IPS DF 6.9 (cell line): ENCODE results near the gene VPS13A.
A peak's percentile ranks its signal among the peaks of the same experiment; 100 is the strongest.

Experiments used
- DNase-seq: peaks from one replicate; pipeline ENCODE4 v3.0.0-alpha.2; 2013; ENCODE audit warnings: low read depth, low spot score
- H3K27ac ChIP-seq: one replicate; pipeline ENCODE4 v1.5.1; 2013; ENCODE audit warnings: low read length, control low read depth
- H3K27me3 ChIP-seq: 2 replicates; pipeline ENCODE4 v1.6.1; 2013; ENCODE audit warnings: mild to moderate bottlenecking, low read length; ENCODE audit not compliant: control insufficient read depth, insufficient read depth
- H3K36me3 ChIP-seq: 2 replicates; pipeline ENCODE4 v1.6.1; 2013; ENCODE audit warnings: low read length; ENCODE audit not compliant: control insufficient read depth, insufficient read depth
- H3K4me1 ChIP-seq: 2 replicates; pipeline ENCODE4 v1.6.1; 2013; ENCODE audit warnings: low read length; ENCODE audit not compliant: control insufficient read depth, insufficient read depth
- H3K4me3 ChIP-seq: 2 replicates; pipeline ENCODE4 v1.5.1; 2013; ENCODE audit warnings: mild to moderate bottlenecking, low read length
- H3K9me3 ChIP-seq: 2 replicates; pipeline ENCODE4 v1.6.1; 2013; ENCODE audit warnings: low read length, inconsistent platforms; ENCODE audit not compliant: control insufficient read depth, insufficient read depth
- WGBS: extraction: QIAGEN DNeasy Blood & Tissue Kit; methylation state at CpG from one replicate; pipeline ENCODE4 v1.1.7; 2013; ENCODE audit warnings: mixed read lengths, missing lambda C conversion rate; ENCODE audit not compliant: insufficient read length, insufficient coverage; 5-methylcytosine and 5-hydroxymethylcytosine counted together

Gene VPS13A

GRCh38 chr9:77453825-77454647 lies 276.7 kb downstream of the VPS13A start:
- no peaks in the 10 kb centered on the region for H3K36me3 ChIP-seq
- no peaks in the 10 kb centered on the region for H3K27me3 ChIP-seq
- DNase-seq = no peak
- H3K4me1 ChIP-seq = no peaks in the 10 kb centered on the region
- no peak overlapping the region for H3K27ac ChIP-seq
- no CpG with 5 or more reads among the region's 14 CpGs for WGBS
- H3K4me3 ChIP-seq = no peak overlapping the region
- no peaks in the 10 kb centered on the region for H3K9me3 ChIP-seq

GRCh38 chr9:77454663-77455062 lies 277.3 kb downstream of the VPS13A start:
- no peak for DNase-seq
- no CpG with 5 or more reads among the region's 3 CpGs for WGBS
- Histone ChIP-seq H3K4me1 (no peaks in the 10 kb centered on the region), H3K9me3 (no peaks in the 10 kb centered on the region), H3K36me3 (no peaks in the 10 kb centered on the region), H3K4me3 (no peak overlapping the region), H3K27ac (no peak overlapping the region), H3K27me3 (no peaks in the 10 kb centered on the region)

DNA sequence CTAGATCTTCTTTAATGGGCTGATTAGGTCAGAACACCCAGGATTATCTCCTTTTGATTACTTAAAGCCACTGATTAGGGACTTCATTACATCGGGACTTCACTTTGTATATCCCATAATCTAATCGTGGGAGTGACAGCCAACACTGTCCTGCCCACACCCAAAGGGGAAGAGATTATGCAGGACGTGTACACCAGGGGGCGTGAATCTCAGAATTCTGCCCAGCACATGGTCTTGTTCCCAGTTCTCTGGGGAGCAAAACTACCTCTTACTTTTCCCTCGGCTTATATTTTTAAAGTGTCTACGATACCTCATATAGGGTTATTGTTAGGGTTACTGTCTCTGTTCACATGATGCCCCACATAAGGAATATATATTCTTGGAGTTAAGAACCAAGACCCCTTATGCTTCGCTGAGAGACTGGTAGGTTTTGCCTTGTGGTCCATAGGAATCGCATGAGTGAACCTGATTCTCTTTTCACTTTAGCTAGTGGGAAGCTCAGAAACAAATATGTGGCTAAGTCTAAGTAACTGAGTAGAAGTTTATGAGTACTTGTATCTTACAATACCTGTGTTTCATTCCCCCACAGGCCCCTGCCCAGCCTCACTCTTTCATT lies 278.1 kb downstream of the VPS13A start:
- H3K27ac ChIP-seq = no peak overlapping the region
- H3K27me3 ChIP-seq = no peaks in the 10 kb centered on the region
- H3K9me3 ChIP-seq = no peaks in the 10 kb centered on the region
- no CpG with 5 or more reads among the region's 8 CpGs for WGBS
- DNase-seq = peak; percentile 31
- no peaks in the 10 kb centered on the region for H3K36me3 ChIP-seq
- H3K4me3 ChIP-seq = no peak overlapping the region
- no peaks in the 10 kb centered on the region for H3K4me1 ChIP-seq

DNA sequence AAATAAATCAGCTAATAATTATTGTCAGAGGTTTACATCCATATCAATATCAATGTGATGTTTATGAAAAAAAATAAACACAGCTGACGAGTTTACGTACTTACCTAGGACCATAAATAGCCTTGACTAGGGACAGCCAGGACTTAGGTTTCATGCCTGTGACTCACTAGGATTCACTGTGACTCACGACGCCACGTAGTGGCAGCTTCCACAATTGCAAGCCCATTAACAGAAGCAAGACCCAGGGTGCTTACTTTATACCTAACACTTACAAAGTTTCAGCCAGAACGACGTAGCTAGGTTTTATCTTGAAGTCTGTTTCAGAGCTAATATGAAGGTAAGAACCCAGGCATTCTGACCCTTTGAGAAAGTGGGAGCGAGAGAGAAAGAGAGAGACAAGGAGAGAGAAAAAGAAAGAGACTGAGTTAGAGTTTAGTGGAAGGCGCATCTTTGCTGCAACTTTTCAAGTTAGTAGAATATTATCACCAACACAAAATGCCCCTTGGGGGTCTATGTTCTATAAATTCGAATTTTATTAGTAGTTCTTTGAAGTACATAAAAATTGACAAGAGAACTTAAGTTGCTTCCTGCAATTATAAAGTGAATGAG lies 279.6 kb downstream of the VPS13A start:
- H3K4me3 ChIP-seq = no peak overlapping the region
- no peaks in the 10 kb centered on the region for H3K36me3 ChIP-seq
- WGBS = no CpG with 5 or more reads among the region's 10 CpGs
- peak; percentile 85 for DNase-seq
- no peaks in the 10 kb centered on the region for H3K9me3 ChIP-seq
- H3K4me1 ChIP-seq = no peaks in the 10 kb centered on the region
- H3K27ac ChIP-seq = no peak overlapping the region
- no peaks in the 10 kb centered on the region for H3K27me3 ChIP-seq

GRCh38 chr9:77457916-77458592 lies 280.7 kb downstream of the VPS13A start:
- H3K27me3 ChIP-seq = no peaks in the 10 kb centered on the region
- WGBS = no CpG with 5 or more reads among the region's 15 CpGs
- H3K36me3 ChIP-seq = no peaks in the 10 kb centered on the region
- peak; percentile 74 for DNase-seq
- H3K27ac ChIP-seq = no peak overlapping the region
- no peaks in the 10 kb centered on the region for H3K9me3 ChIP-seq
- no peaks in the 10 kb centered on the region for H3K4me1 ChIP-seq
- no peak overlapping the region for H3K4me3 ChIP-seq

DNA sequence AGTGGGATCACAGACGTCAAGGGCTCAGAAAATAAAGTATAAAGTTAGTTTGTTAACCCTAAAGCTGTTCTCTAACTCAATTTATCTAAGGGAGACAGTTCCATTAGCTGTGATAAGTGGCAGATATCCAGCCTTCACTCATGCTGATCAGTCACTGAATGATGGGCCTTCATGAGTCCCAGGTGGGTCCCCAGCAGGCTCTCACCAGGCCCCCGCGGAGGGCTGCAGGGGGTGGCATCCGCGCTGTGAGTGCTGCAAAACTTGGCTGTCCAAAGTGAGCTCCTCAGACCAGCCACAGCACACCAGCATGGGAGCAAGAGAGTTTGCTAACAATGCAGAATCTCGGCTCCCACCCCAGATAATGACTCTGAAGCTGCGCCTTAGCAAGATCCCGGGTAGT lies 283.6 kb downstream of the VPS13A start:
- Histone ChIP-seq H3K27ac (no peak overlapping the region), H3K9me3 (no peaks in the 10 kb centered on the region), H3K4me1 (0 out of 2 replicates have a peak, but pooled peaks cover 1% of the 10 kb centered on the region), H3K36me3 (no peaks in the 10 kb centered on the region), H3K4me3 (no peak overlapping the region), H3K27me3 (no peaks in the 10 kb centered on the region)
- DNase-seq = no peak
- WGBS = no CpG with 5 or more reads among the region's 8 CpGs

DNA sequence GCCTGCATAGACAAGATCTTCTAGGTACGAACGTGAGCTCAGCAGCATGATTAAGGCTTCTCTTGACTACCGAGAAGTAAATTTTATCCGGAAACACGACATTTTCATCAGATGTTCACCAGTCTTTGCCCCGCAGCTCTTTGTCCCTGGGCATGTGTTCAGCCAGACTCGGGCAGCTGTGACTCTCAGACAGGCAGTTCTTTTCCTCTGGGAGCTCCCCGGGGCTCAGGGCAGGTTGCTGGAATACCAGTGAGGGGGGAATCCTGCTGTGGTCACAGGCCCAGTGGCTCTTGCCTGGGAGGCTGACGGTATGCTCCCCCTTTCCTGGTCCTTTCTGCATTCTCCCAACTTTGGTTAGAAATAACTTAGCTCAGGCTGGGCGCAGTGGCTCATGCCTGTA lies 284.7 kb downstream of the VPS13A start:
- no peak overlapping the region for H3K4me3 ChIP-seq
- DNase-seq = no peak
- WGBS = no CpG with 5 or more reads among the region's 10 CpGs

GRCh38 chr9:77463151-77463550 lies 285.8 kb downstream of the VPS13A start:
- Histone ChIP-seq H3K36me3 (no peaks in the 10 kb centered on the region), H3K27ac (no peak overlapping the region), H3K27me3 (no peaks in the 10 kb centered on the region), H3K4me1 (0 out of 2 replicates have a peak, but pooled peaks cover 1% of the 10 kb centered on the region), H3K9me3 (no peaks in the 10 kb centered on the region), H3K4me3 (no peak overlapping the region)
- WGBS = no CpG with 5 or more reads among the region's 3 CpGs
- DNase-seq = no peak

More for the DNA sequence above, 284.7 kb downstream of the VPS13A start:
- Histone ChIP-seq H3K36me3 (no peaks in the 10 kb centered on the region), H3K27me3 (no peaks in the 10 kb centered on the region), H3K4me1 (0 out of 2 replicates have a peak, but pooled peaks cover 1% of the 10 kb centered on the region), H3K27ac (no peak overlapping the region), H3K9me3 (no peaks in the 10 kb centered on the region)

GRCh38 chr9:77464661-77465060 lies 287.3 kb downstream of the VPS13A start:
- no peaks in the 10 kb centered on the region for H3K27me3 ChIP-seq
- no peaks in the 10 kb centered on the region for H3K9me3 ChIP-seq
- no CpG with 5 or more reads among the region's 3 CpGs for WGBS
- H3K36me3 ChIP-seq = no peaks in the 10 kb centered on the region
- no peak for DNase-seq
- no peak overlapping the region for H3K4me3 ChIP-seq
- H3K4me1 ChIP-seq = 0 out of 2 replicates have a peak, but pooled peaks cover 1% of the 10 kb centered on the region
- H3K27ac ChIP-seq = no peak overlapping the region

DNA sequence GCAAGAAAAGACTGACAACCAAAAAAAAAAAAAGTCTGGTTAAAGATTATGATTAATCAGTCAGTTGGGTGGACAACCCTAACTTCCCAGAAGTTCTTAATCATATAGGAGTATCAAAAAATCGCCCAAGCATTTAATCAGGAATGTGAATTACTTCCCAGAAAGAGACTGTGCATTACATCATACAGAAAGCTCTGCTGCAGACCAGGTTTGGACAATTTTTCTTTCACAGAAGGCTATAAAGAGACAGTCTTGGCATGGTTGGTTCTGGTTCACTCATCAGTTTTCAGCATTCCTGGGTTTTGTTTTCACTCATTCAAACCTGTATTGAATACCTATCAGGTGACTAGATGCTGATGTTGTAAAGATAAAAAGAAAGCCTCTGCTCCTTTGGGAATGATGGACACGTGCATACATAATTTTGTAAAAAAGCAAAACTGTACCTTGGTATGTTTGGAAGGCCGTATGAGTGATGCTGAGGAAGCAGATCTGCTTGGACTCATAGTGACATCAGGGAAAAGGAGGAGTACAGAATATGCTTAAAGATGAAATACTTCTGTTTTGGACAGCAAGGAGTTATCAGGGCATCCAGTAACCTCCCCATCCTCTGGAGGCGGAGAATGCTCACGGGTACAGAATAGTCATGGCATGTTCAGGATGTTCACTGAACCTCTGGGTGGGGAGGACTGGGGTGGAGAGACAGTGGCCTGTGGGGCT lies 292.3 kb downstream of the VPS13A start:
- H3K9me3 ChIP-seq = no peaks in the 10 kb centered on the region
- no peaks in the 10 kb centered on the region for H3K27me3 ChIP-seq
- no peak overlapping the region for H3K27ac ChIP-seq
- 0 out of 2 replicates have a peak, but pooled peaks cover 1% of the 10 kb centered on the region for H3K4me1 ChIP-seq
- no peak overlapping the region for H3K4me3 ChIP-seq
- no CpG with 5 or more reads among the region's 5 CpGs for WGBS
- no peaks in the 10 kb centered on the region for H3K36me3 ChIP-seq
- DNase-seq = no peak
